NCI-H1048 (cell line): ENCODE measurements around the gene GSK3B.
A peak's percentile ranks its signal among the peaks of the same experiment; 100 is the strongest.

ENCODE experiments used
- DNase-seq: peaks from one replicate; lab custom pipeline; 2025; lab: John Stamatoyannopoulos, UW

Gene GSK3B

GRCh38 chr3:120095979-120096426 is 1.8 kb upstream of the GSK3B start:
- DNase-seq, result no peak

- DNase-seq, result peak; percentile 86
Observed at GRCh38 chr3:120095226-120095978, 1.2 kb upstream of the GSK3B start.

GRCh38 chr3:120094776-120095225 is 554 bp upstream of the GSK3B start:
- DNase-seq, result peak; percentile 100

GRCh38 chr3:120093119-120093910 is 932 bp downstream of the GSK3B start:
- peak; percentile 18 for DNase-seq

- DNase-seq, result no peak
Observed at GRCh38 chr3:120092474-120092873, 1.8 kb downstream of the GSK3B start.

- DNase-seq, result no peak
Observed at GRCh38 chr3:120090422-120090821, 3.8 kb downstream of the GSK3B start.

- no peak for DNase-seq
Observed at GRCh38 chr3:120089089-120089488, 5.2 kb downstream of the GSK3B start.

GRCh38 chr3:120088622-120089021 is 5.6 kb downstream of the GSK3B start:
- DNase-seq, result no peak

GRCh38 chr3:120081719-120082118 is 12.5 kb downstream of the GSK3B start:
- no peak for DNase-seq

- no peak for DNase-seq
Observed at GRCh38 chr3:120080836-120081235, 13.4 kb downstream of the GSK3B start.

- no peak for DNase-seq
Observed at GRCh38 chr3:120077731-120078130, 16.5 kb downstream of the GSK3B start.

- no peak for DNase-seq
Observed at GRCh38 chr3:120072867-120073525, 21.3 kb downstream of the GSK3B start.

GRCh38 chr3:120071259-120071658 is 23.0 kb downstream of the GSK3B start:
- DNase-seq, result no peak

- no peak for DNase-seq
Observed at GRCh38 chr3:120070263-120070981, 23.8 kb downstream of the GSK3B start.

GRCh38 chr3:120067083-120067482 is 27.2 kb downstream of the GSK3B start:
- no peak for DNase-seq

- no peak for DNase-seq
Observed at GRCh38 chr3:120066634-120067033, 27.6 kb downstream of the GSK3B start.

- DNase-seq, result no peak
Observed at GRCh38 chr3:120064641-120065040, 29.6 kb downstream of the GSK3B start.

- no peak for DNase-seq
Observed at GRCh38 chr3:120062474-120062873, 31.8 kb downstream of the GSK3B start.

- no peak for DNase-seq
Observed at GRCh38 chr3:120059081-120059864, 35.0 kb downstream of the GSK3B start.

- no peak for DNase-seq
Observed at GRCh38 chr3:120057626-120058025, 36.6 kb downstream of the GSK3B start.

- no peak for DNase-seq
Observed at GRCh38 chr3:120057029-120057428, 37.2 kb downstream of the GSK3B start.
